HG03097 (cell line): ENCODE data around the gene SEPTIN2.
"Not testable (repeated sequence)": the region's sequence is repeated elsewhere in the genome, so short reads cannot be mapped to it uniquely, and the experiment has no call there.

ENCODE experiments used
- ATAC-seq: cut with Tn5 transposase; IDR thresholded peaks from one replicate; pipeline ENCODE4 v1.9.1; 2021; ENCODE audit not compliant: unreplicated experiment, low FRiP score

SEPTIN2 gene

GRCh38 chr2:241378816-241379215, 63.1 kb downstream of the SEPTIN2 start:
- no peak for ATAC-seq

GRCh38 chr2:241379481-241380480, 64.1 kb downstream of the SEPTIN2 start:
- no peak for ATAC-seq

DNA sequence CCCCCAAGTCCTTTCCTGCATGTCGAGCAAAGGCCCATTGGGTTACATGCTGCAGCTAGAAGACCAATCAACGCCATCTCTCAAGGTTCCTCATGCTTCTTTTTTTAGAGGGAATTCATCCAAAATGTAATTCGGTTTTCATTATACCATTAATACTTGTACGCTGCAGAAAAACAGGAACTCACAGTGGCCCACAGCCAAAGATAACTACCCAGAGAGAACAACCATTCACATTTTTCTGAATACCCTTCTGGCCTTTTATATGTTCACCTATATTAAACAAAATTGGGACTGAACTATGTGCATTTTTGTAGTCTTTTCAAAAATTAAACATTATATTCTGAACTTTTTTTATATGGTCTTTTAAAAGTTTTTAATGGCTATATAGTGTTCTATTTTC, 66.1 kb downstream of the SEPTIN2 start:
- ATAC-seq, result no peak

DNA sequence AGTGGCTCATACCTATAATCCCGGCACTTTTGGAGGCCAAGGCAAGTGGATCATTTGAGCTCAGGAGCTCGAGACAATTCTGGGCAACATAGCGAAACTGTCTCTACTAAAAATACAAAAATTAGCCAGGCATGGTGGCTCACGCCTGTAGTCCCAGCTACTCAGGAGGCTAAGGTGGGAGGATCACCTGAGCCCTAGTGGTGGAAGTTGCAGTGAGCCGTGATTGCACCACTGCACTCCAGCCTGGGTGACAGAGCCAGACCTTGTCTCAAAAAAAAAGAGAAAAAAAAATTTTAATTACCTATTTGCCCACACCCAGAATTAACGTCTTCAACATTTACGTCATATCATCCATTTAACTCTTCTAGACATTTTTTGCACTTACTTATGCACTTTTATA, 69.7 kb downstream of the SEPTIN2 start:
- not testable (repeated sequence) for ATAC-seq

GRCh38 chr2:241386519-241386918, 70.8 kb downstream of the SEPTIN2 start:
- no peak for ATAC-seq

- no peak for ATAC-seq
Observed at GRCh38 chr2:241389697-241390096, 74.0 kb downstream of the SEPTIN2 start.

DNA sequence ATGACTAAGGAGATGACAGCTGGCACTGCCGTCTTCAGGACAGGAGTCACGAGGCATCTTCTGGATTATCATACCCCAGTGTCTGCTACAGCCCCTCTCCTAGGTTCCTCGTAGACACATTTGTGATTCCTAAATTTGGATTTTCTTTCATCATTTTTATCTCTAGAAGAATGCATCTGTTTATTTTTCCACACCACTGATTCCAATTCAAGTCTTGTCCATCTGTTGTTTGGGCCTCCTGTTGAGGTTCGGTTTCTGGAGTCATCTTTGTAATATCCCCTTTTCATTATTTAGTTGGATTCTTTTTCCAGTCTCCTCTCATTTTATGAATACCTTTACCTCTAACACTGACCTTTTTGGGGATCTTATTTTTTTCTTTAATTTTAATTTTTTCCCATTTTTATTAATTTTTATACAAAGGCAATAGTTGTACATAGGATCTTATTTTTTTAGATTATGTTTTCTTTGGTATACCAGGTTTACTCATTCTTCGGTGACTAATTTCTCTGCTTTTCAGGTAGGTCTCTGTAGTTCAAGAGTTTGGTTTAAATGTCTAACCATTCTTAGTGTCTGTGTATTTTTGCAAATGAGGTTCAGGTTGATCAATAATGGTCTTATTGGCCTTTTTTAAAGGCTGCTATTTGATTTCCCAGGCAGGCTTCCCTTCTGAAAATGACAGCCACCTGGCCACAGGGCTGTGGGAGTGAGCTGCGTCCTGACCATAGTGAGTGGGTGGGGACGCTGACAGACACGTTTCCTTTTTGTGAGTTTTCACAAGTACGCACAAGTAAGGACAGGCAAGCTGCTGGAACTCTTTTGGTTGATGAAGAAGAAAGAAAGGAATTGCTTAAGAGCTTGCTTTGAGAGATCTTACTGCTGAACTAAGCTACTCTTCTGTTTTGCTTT, 74.8 kb downstream of the SEPTIN2 start:
- no peak for ATAC-seq

DNA sequence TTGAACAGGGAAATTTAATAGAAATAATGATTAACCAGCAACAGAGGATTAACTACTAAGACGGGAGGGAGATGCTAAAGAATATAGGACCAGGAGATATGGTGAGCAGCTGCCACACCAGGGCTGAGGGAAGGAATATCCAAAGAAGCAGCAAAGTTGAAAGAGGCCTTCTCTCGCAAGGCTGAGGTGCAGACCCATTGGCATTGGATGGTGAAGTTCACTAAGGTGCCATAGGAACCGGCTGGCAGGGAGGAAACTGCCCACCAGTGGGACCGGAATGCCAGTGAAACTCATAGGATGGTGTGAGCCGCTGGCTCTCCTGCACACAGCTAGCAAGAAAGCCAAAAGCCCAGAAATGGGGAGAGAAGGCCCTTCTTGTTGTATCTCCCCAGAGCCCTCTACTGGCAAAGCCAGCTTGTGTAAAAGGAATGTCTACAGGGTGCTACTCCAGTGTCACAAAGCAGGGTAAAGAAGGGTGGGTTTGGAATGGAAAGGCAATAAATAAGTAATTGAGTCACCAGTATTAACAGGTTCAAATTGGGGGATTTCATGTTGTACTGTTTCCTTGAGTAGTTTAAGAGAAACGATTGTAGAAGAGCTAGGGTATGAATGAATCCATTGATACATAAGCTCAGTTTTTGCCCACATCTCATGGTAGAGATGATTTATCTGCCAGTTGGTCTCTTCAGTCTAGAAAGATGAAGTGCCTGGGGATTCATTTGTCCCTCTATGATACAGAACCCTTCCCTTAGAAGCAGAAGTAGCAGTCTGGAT, 76.4 kb downstream of the SEPTIN2 start:
- ATAC-seq, result no peak

GRCh38 chr2:241392753-241393152, 77.0 kb downstream of the SEPTIN2 start:
- ATAC-seq, result not testable (repeated sequence)

DNA sequence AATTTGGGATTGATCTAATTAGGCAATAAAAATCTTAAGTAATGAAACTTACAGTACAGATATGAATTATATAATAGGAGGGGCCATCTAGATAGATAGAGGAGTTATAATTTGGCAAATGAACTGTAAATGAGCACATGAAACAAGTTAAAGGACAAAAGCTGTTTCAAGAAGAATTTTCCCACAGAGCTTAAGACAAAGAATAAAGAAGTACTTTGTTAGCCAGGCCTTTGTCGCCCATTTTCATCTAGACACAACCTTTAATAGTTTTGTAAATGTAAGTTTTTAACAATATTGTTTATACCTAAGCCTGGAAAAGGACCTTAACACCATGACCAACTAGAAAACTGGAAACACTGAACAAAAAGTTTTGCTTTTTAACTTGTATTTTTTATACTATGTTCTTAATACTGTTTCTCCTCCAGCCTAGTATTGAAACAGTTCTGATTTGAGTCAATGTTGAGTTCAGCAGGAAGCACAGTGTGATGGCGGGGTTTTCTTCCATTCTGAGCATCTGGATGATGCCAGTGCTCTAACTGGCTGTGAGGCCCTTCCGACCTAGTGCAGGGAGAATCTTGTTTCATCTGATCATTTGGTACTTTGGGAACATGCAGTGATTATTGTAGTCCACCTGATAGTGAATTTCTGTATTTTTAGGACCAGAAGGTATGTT, 77.9 kb downstream of the SEPTIN2 start:
- no peak for ATAC-seq

DNA sequence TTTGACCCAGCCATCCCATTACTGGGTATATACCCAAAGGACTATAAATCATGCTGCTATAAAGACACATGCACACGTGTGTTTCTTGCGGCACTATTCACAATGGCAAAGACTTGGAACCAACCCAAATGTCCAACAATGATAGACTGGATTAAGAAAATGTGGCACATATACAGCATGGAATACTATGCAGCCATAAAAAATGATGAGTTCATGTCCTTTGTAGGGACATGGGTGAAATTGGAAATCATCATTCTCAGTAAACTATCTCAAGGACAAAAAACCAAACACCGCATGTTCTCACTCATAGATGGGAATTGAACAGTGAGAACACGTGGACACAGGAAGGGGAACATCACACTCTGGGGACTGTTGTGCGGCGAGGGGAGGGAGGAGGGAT, 81.1 kb downstream of the SEPTIN2 start:
- ATAC-seq, result not testable (repeated sequence)

DNA sequence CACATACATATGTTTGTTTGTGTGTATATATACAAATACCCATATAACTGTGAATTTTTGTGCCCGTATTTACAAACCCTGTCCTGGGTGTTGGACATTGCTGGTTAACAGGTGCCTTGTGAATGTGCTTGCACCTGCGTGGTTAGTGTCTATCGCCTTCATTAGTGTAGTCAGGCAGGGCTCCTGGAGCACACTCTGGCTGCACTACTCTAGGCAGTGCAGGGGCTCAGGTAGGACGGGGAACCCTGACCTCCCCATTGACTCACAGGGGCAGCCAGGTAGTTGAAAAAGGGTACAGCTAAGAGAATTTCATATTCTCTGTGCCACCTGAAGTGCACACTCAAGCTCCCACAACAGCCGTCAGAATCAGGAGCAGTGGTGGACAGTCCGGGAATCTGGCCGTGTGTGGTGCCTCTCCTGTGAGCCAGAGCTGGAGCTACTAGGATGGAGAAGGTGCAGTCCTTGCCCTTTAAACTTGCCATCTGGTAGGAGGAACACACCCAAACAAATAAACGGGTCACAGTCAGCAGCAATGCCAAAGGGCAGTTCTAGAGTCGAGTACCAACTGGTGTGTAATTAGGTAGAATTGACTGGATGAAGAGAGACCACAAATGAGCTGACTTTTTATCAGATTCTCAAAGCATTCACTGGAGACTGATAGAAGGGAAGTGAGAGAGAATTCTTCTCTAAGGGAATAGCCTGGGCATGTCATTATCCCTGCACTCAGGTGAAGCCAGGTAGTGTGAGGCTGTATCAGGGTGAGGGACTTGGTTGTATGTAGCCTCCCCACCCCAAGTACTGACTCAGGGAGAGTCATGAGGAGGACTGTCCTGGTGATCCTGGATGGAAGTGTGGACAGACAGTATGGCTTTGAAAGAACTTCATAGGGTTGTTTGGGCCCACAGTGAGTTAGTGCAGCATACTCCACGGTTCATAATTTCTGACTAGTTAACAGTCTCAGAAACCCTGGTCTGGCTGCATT, 84.5 kb downstream of the SEPTIN2 start:
- ATAC-seq, result no peak
